ENCODE data around the gene TFB1M. TPM values are rescaled to one million over a fixed set of nuclear protein-coding genes. Genes with fewer than 3 reads are reported as not detected.

The TFB1M gene
- total RNA-seq, 2 experiments from 2014 or later, result 7.2 to 9.2 TPM

DNA sequence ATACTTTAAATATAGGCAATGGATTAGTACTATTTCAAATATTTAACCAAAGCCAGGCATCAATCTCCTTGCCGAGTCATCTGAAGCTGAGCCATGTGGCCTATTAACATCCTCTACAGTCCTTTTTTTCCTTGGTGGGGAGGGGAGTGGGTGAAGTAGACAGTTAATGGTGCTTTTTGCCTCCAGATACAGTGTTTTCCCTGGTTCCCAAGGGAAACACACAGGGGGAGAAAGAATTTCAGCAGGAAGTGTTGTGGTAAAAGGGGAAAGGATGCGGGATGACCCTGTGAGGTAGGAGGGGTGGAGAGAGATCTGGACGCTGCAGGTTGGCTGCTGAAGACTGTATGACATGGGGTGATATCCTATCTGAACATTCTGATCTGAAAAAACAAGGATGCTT, 40.9 kb downstream of the TFB1M start:
- Histone ChIP-seq H3K4me3 (ENCODE audit: low read length) (no peak overlapping the region), H3K36me3 (ENCODE audit: insufficient read depth, low read length) (peaks cover 28% of the 10 kb centered on the region), H3K27me3 (ENCODE audit: control insufficient read depth in 1 of 2, insufficient read depth in 2 of 2, low read length in 2 of 2) (no peaks in the 10 kb centered on the region), H3K4me1 (ENCODE audit: insufficient read depth, low read length) (no peaks in the 10 kb centered on the region), H3K9me3 (ENCODE audit: control insufficient read depth in 1 of 2, insufficient read depth in 1 of 2, low read length in 2 of 2) (no peaks in the 10 kb centered on the region), H3K27ac (ENCODE audit: low read depth in 1 of 2, low read length in 2 of 2) (no peak overlapping the region)
- POLR2A ChIA-PET, result no interaction called here
- H3K9me3 Mint-ChIP-seq, result no peaks in the 10 kb centered on the region
- peaks cover 13% of the 10 kb centered on the region for H3K4me1 Mint-ChIP-seq (ENCODE audit: low read depth)
- H3K36me3 Mint-ChIP-seq (ENCODE audit: low read depth), result peaks cover 61% of the 10 kb centered on the region
- no peak overlapping the region for H3K4me3 Mint-ChIP-seq
- H3K27ac Mint-ChIP-seq, result no peak overlapping the region
- TF ChIP-seq, protein P1, sequence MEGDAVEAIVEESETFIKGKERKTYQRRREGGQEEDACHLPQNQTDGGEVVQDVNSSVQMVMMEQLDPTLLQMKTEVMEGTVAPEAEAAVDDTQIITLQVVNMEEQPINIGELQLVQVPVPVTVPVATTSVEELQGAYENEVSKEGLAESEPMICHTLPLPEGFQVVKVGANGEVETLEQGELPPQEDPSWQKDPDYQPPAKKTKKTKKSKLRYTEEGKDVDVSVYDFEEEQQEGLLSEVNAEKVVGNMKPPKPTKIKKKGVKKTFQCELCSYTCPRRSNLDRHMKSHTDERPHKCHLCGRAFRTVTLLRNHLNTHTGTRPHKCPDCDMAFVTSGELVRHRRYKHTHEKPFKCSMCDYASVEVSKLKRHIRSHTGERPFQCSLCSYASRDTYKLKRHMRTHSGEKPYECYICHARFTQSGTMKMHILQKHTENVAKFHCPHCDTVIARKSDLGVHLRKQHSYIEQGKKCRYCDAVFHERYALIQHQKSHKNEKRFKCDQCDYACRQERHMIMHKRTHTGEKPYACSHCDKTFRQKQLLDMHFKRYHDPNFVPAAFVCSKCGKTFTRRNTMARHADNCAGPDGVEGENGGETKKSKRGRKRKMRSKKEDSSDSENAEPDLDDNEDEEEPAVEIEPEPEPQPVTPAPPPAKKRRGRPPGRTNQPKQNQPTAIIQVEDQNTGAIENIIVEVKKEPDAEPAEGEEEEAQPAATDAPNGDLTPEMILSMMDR (IDR thresholded peaks at IDR 0.05), result no peak
- DNase-seq (no peak), ATAC-seq (ENCODE audit: poor library complexity) (no peak)
- intact Hi-C loops (cut with DNase I, micrococcal nuclease), result no loop called here
- CTCF ChIA-PET, result no interaction called here
- no peaks in the 10 kb centered on the region for H3K27me3 Mint-ChIP-seq

GRCh38 chr6:155272353-155273232, 41.7 kb downstream of the TFB1M start:
- Mint-ChIP-seq H3K4me1 (ENCODE audit: low read depth) (peaks cover 21% of the 10 kb centered on the region), H3K4me3 (no peak overlapping the region), H3K36me3 (ENCODE audit: low read depth) (peaks cover 62% of the 10 kb centered on the region), H3K27ac (no peak overlapping the region), H3K9me3 (no peaks in the 10 kb centered on the region), H3K27me3 (no peaks in the 10 kb centered on the region)
- POLR2A ChIA-PET, result no interaction called here
- ATAC-seq (ENCODE audit: poor library complexity) (no peak), DNase-seq (no peak)
- H3K4me3 ChIP-seq (ENCODE audit: low read length), result no peak overlapping the region
- H3K9me3 ChIP-seq (ENCODE audit: control insufficient read depth in 1 of 2, insufficient read depth in 1 of 2, low read length in 2 of 2), result no peaks in the 10 kb centered on the region
- intact Hi-C loops (cut with DNase I, micrococcal nuclease), result no loop called here
- H3K27me3 ChIP-seq (ENCODE audit: control insufficient read depth in 1 of 2, insufficient read depth in 2 of 2, low read length in 2 of 2), result no peaks in the 10 kb centered on the region
- CTCF ChIA-PET, result no interaction called here
- H3K36me3 ChIP-seq (ENCODE audit: insufficient read depth, low read length), result peaks cover 27% of the 10 kb centered on the region
- TF ChIP-seq, protein P1 (IDR thresholded peaks at IDR 0.05), result no peak
- no peak overlapping the region for H3K27ac ChIP-seq (ENCODE audit: low read depth in 1 of 2, low read length in 2 of 2)
- H3K4me1 ChIP-seq (ENCODE audit: insufficient read depth, low read length), result no peaks in the 10 kb centered on the region

DNA sequence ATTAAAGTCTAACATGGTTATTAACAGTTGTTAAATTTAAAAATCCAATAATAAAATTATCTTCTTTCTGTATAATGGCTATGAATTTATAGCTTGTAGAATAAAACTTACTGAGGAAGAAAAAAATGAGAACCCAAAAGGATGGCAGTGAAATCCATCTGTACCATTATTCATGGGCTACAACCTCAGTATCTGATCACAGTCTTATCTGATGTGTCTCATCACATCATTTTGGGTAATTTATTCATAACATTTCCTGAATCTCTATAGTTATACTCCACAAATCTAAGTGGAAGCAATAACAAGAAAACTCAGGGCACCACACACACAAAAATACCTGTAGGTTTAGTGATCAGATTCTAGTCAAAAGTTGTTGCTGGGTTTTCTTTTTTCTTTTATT, 43.1 kb downstream of the TFB1M start:
- no peaks in the 10 kb centered on the region for H3K9me3 ChIP-seq (ENCODE audit: control insufficient read depth in 1 of 2, insufficient read depth in 1 of 2, low read length in 2 of 2)
- Mint-ChIP-seq H3K36me3 (ENCODE audit: low read depth) (peaks cover 56% of the 10 kb centered on the region), H3K9me3 (no peaks in the 10 kb centered on the region), H3K27ac (no peak overlapping the region), H3K4me1 (ENCODE audit: low read depth) (peaks cover 25% of the 10 kb centered on the region), H3K27me3 (no peaks in the 10 kb centered on the region), H3K4me3 (no peak overlapping the region)
- ChIA-PET CTCF (interaction anchor here (1.2 to 1.4 kb wide), 2 partner anchors 19 to 94 kb away, joined by 3 read pairs; no protein-coding TSS in a partner anchor), POLR2A (no interaction called here)
- peaks cover 24% of the 10 kb centered on the region for H3K36me3 ChIP-seq (ENCODE audit: insufficient read depth, low read length)
- H3K4me1 ChIP-seq (ENCODE audit: insufficient read depth, low read length), result no peaks in the 10 kb centered on the region
- no peaks in the 10 kb centered on the region for H3K27me3 ChIP-seq (ENCODE audit: control insufficient read depth in 1 of 2, insufficient read depth in 2 of 2, low read length in 2 of 2)
- H3K27ac ChIP-seq (ENCODE audit: low read depth in 1 of 2, low read length in 2 of 2), result no peak overlapping the region
- TF ChIP-seq, protein P1 (IDR thresholded peaks at IDR 0.05), result no peak
- no peak for DNase-seq
- intact Hi-C loops (cut with DNase I, micrococcal nuclease), result no loop called here
- no peak for ATAC-seq (ENCODE audit: poor library complexity)
- no peak overlapping the region for H3K4me3 ChIP-seq (ENCODE audit: low read length)

Data from CD4-positive, alpha-beta T cell (primary cell).